GM19239 (cell line): ENCODE measurements around the gene SART3.
"Not testable (repeated sequence)": the region's sequence is repeated elsewhere in the genome, so short reads cannot be mapped to it uniquely, and the experiment has no call there.

Source experiments
- DNase-seq: peaks from one replicate; pipeline ENCODE4 v3.0.0; 2011; ENCODE audit warnings: low spot score; ENCODE audit not compliant: insufficient read length
- FAIRE-seq: peaks from 2 replicates; lab custom pipeline; 2011; peaks lifted over from hg19 to GRCh38; lab: Jason Lieb, UNC

Gene SART3

DNA sequence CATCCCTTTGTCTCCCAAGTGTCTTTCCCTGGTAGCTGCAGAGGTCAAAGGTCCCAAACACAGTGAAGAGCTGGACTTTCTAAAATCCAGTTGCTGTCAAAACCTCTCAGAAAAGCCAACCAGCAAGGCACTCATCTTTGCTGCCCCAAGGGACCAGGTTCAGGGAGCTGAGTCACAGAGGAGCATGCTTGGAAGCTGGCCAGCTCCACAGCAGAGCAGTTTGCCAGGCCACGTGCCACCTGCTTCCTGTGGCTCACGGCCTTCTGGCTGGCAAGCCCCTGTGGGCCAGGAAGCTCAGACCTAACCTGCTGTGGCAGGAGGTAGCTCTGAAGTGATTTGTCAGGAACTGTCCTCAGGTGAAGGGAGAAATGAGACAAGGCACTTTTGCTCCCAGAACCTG, 5.0 kb upstream of the SART3 start:
- no peak for DNase-seq
- FAIRE-seq, result peak; percentile 92

GRCh38 chr12:108565146-108565545, 4.2 kb upstream of the SART3 start:
- FAIRE-seq (no peak), DNase-seq (no peak)

DNA sequence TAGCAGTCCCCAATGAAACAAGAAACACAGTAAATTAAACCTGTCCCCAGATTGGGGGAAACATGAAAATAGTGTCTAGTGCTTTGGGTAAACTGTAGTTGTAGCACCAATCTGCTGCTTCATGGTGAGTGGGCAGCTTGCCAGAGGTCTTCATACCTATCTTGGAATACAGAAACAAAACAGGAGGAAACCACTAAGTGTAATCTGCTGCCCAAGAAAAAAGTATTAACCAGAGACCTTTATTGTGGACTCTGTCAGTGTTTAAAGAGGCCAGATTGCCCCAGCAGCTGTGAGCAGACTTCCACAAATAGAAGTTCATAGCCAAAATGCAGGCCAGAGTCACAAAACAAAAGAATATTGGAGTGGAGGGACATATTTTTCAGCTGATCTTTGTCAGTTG, 3.8 kb upstream of the SART3 start:
- DNase-seq (no peak), FAIRE-seq (no peak)

- no peak for FAIRE-seq
- DNase-seq, result no peak
Observed at GRCh38 chr12:108563804-108564151, 2.8 kb upstream of the SART3 start.

DNA sequence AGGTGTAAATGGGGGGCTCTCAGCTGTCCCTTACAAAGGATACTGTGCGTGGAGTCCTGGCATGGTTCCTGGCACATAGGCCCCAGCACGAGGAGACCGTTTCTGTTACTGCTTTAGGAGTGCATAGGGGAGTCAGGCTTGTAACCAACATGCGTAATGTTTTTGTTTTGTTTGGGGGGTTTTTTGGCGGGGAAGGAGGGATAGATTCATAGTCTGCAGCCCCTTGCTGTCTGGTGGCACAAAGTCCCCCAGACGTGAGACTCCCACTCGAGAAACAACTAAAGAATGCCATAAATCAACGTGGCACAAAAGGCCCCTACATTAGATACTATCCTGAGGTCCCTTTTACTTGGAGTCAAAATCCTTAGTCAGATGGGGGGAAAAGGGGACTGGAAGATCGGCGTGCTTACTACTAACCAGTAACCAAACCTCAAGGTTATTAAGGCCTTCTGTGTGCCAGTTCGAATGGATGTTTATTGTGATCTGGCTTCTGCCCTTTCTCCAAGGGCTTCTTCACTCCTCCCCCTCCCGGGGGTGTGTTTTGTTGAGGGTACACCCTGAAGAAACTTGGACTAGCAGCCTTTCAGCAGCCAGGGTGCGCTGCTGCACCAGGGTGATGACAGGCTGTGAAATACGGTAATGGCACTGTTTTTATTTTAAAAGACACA, 2.3 kb upstream of the SART3 start:
- DNase-seq (no peak), FAIRE-seq (peak; percentile 81)

GRCh38 chr12:108562348-108563135, 1.6 kb upstream of the SART3 start, which contains the start of gene ISCU:
ISCU (plus strand) TSS chr12:108562596; CDS start chr12:108562623, 27 bp downstream.
- FAIRE-seq, result peak; percentile 77
- DNase-seq, result peak; percentile 51

- no peak for FAIRE-seq
- DNase-seq, result no peak
Observed at GRCh38 chr12:108561852-108562347, 927 bp upstream of the SART3 start.

- FAIRE-seq (no peak), DNase-seq (no peak)
Observed at GRCh38 chr12:108560321-108560721, 652 bp downstream of the SART3 start.

DNA sequence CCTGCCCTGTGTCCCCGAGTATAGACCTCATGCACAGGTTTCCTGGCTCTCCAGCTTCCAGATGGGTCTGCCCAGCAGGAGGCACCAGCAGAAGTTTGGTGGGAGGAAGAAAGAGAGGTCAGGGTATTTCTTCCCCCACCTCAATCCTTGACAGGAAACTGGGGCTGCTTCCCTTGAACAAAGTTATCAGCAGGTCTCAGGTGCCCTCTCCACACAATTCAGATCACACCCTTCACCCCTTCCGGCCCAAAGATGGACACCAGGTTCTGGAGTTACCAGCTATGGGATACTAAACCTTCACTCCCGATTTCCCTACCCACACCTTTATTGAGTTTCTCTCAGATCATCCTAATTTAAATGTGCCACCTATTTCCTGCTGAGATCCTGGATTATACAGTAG, 1.2 kb downstream of the SART3 start:
- no peak for DNase-seq
- no peak for FAIRE-seq

DNA sequence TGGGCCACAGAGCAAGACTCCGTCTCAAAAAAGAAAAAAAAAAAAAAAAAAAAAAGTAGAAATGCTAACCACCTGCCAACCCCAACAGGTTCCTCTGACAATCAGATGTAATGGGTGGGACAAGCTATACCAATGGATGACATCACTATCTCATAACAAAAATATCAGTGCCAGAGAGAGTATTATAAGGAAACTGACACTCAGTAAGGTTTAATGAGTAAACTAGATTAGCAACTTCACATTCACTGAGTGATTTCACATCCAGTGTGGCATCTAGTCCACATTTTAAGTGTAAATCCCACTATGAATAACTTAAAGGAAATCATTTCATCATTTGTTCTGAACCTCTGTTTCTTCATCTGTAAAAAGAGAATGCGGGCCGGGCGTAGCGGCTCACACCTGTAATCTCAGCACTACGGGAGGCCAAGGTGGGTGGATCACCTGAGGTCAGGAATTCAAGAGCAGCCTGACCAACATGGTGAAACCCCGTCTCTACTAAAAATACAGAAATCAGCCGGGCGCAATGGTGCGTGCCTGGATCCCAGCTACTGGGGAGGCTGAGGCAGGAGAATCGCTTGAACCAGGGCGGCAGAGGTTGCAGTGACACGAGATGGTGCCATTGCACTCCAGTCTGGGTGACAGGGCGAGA, 1.8 kb downstream of the SART3 start:
- FAIRE-seq (no peak), DNase-seq (no peak)

DNA sequence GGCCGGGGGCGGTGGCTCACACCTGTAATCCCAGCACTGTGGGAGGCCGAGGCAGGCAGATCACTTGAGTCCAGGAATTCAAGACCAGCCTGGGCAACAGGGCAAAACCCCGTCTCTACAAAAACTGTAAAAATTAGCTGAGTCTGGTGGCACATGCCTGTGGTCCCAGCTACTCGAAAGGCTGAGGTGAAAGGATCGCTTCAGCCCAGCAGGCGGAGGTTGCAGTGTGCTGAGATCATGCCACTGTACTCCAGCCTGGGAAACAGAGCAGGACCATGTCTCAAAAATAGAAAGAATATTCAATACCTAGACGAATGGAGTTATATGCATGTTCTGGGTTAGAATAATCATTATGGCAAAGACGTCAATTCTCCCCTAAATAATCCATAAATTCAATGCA, 5.6 kb downstream of the SART3 start:
- FAIRE-seq, DNase-seq: not testable (repeated sequence)

DNA sequence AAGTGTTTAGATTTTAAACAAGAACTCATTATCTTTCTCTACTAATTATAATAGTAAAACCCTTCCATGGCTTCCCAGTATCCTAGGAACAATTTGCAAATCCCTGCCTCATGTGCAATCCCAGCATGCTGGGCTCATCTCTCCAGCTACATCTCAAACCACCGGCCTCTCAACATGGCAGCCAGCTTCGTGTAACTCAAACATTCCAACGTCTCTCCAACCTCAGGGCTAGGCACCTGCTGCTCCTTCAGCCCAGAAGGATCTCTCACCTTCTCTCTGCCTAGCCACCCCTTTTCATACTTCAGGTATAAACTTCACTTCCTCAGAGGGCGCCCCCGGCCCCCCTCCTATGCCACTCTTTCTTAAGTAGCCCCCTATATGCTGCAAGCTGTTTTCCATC, 7.2 kb downstream of the SART3 start:
- DNase-seq (no peak), FAIRE-seq (no peak)

GRCh38 chr12:108551535-108551934, 9.4 kb downstream of the SART3 start:
- FAIRE-seq (peak; percentile 35), DNase-seq (no peak)

- DNase-seq, result no peak
- peak; percentile 31 for FAIRE-seq
Observed at GRCh38 chr12:108548954-108549521, 11.9 kb downstream of the SART3 start.

GRCh38 chr12:108547686-108548085, 13.3 kb downstream of the SART3 start:
- DNase-seq (no peak), FAIRE-seq (no peak)

GRCh38 chr12:108543652-108544051, 17.3 kb downstream of the SART3 start:
- FAIRE-seq (no peak), DNase-seq (no peak)

DNA sequence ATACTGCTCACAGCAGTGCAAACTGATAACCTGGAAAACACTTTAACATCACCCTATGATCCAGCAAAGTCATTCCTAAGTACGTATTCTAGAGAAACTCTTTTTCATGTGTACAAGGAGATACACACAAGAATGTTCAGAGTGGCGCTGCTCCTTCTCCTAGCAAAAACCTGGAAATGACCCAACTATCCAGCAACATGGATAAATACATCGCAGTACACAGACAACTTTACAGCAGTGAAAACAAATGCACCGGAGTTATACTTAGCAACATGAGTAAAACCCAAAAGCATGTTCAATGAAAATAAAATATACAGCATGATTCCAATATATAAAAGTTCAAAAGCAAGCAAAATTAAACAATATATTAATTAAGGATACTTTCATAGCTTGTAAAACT, 18.7 kb downstream of the SART3 start:
- DNase-seq, result no peak
- no peak for FAIRE-seq

GRCh38 chr12:108538616-108539195, 22.3 kb downstream of the SART3 start:
- DNase-seq, result no peak

GRCh38 chr12:108538146-108538545, 22.8 kb downstream of the SART3 start:
- DNase-seq (no peak), FAIRE-seq (no peak)

More at GRCh38 chr12:108538616-108539195, 22.3 kb downstream of the SART3 start:
- no peak for FAIRE-seq
